KOPT-K1 (cell line): ENCODE measurements around the gene PTPRN2.

Experiments used
- H3K27ac ChIP-seq: fragments of 200-600 bp; sonication (generic); 2 replicates; pipeline ENCODE4 v1.5.1; 2016; ENCODE audit warnings: antibody characterized with exemption, mild to moderate bottlenecking, low read depth, low read length; ENCODE audit not compliant: poor library complexity, severe bottlenecking
- H3K36me3 ChIP-seq: fragments of 200-600 bp; sonication (generic); 2 replicates; pipeline ENCODE4 v1.5.1; 2017; ENCODE audit warnings: antibody characterized with exemption, mild to moderate bottlenecking, low read length, moderate library complexity; ENCODE audit not compliant: insufficient read depth
- H3K9me3 ChIP-seq: fragments of 200-600 bp; sonication (generic); 2 replicates; pipeline ENCODE4 v1.5.1; 2017; ENCODE audit warnings: antibody characterized with exemption, low read length, mild to moderate bottlenecking; ENCODE audit not compliant: insufficient read depth, poor library complexity, severe bottlenecking

Gene PTPRN2

DNA sequence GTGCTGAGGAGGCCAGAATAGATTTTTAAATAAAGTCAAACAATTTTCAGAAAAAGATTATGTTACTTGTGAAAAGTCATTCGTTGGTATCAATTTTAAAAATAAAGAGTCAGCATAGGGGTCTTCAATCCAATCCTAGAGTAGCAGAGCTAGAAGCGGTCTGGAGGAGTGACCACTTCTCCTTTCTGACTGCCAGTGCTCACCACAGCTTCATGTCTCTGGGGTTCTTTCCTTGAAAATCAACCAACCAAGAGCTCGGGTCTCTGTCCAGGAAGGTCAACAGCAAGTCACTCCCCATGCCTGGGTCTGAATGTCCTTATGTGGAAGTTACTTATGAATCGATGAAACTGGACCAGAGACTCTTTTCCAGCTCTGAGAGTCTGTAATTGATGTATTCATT, 14.3 kb downstream of the PTPRN2 start:
- Histone ChIP-seq H3K9me3 (no peaks in the 10 kb centered on the region), H3K27ac (no peak overlapping the region), H3K36me3 (no peaks in the 10 kb centered on the region)

DNA sequence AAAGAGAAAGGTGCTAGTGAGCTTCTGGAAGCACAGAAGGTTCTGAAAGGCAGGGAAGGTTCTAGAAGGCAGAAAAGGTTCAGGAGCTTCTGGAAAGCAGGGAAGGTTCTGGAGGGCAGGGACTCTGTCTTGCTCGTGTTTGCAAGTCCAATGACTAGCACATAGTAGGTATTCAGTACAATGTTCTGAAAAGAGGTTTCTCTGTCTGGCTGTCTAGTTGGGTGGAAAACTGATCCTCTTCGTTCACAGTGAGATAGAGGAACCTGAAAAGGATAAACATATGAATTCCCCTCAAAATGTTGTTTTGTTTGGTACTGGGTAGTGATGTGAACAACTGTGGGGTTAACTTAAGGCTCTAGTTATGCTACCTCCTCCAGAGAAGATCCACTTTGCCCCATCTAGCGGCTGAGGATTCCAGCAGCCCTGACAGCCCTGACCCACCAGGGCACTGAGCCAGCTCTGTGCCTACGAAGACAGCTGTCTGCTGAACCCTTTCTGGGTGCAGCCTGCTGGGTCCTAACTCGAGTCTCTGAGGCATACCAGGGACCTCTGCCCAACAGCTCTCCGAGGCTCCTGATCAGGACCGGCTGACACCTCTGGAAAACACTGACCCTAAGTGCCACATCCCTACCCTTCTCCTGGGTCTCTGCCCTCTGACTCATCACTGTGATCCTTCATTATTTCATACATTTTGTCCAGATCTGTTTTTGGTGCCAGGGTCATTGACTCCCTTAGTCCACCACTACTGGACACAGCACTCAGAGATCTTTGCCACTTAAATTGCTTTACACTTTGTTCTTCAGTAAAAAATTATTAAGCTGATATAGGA, 15.4 kb downstream of the PTPRN2 start:
- H3K36me3 ChIP-seq = no peaks in the 10 kb centered on the region
- H3K27ac ChIP-seq = no peak overlapping the region
- no peaks in the 10 kb centered on the region for H3K9me3 ChIP-seq

DNA sequence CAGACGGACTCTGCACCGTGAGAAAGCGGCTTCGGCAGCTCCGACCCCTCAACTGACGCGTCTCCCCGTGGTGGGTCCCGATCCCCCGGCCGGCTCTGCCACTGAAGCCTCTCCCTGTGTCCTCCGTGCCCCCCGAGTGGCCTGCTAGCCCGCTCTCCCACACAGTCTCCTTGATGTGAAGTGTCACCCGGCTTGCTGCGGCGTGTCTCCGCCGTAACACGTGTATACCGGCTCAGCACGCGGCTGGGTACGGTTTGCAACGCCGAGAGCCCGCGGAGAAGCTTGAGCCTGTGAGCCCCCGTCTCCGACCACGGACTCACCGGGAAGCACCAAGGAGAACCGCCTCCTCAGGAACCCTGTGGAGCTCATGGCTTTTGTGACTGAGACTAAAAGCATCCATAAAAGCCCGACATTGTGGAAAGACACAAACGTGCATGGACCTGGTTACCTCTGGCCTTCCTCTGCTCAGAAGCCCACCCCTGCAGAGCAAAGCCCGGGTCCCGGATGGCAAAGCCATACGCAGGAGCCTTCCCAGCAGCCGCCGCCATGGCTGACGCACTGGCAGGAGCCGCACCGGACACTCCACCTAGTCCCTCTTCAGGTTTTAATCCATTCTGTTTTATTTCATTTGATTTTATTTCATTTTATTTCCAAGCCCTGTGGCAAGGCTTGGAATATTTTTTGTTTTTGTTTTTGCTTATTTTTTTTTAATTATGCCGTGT, 17.0 kb downstream of the PTPRN2 start:
- Histone ChIP-seq H3K27ac (no peak overlapping the region), H3K9me3 (no peaks in the 10 kb centered on the region)

DNA sequence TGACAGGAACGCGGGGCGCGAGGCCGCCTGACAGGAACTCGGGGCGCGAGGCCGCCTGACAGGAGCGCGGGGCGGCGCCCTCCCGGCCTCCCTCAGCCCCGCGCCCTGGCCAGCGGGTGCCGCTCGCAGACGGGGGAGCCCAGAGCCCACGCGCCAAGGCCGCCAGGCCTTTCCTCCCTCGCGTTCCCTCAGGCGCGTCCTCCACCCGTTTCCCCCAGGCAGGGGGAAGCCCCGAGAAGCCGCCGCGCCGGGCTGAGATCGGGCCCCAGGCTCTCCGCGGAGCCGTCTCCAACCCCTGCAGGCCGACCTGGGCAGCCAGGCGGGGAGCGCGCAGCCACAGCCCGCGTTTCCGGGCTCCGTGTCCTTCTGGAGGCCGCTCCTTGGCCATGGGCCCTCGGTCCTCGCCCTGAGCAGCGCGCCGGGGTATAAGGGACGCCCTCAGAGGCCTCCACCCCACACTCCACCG, 17.7 kb downstream of the PTPRN2 start:
- Histone ChIP-seq H3K9me3 (no peaks in the 10 kb centered on the region), H3K36me3 (no peaks in the 10 kb centered on the region), H3K27ac (no peak overlapping the region)

More for the DNA sequence above, 17.0 kb downstream of the PTPRN2 start:
- H3K36me3 ChIP-seq = no peaks in the 10 kb centered on the region

DNA sequence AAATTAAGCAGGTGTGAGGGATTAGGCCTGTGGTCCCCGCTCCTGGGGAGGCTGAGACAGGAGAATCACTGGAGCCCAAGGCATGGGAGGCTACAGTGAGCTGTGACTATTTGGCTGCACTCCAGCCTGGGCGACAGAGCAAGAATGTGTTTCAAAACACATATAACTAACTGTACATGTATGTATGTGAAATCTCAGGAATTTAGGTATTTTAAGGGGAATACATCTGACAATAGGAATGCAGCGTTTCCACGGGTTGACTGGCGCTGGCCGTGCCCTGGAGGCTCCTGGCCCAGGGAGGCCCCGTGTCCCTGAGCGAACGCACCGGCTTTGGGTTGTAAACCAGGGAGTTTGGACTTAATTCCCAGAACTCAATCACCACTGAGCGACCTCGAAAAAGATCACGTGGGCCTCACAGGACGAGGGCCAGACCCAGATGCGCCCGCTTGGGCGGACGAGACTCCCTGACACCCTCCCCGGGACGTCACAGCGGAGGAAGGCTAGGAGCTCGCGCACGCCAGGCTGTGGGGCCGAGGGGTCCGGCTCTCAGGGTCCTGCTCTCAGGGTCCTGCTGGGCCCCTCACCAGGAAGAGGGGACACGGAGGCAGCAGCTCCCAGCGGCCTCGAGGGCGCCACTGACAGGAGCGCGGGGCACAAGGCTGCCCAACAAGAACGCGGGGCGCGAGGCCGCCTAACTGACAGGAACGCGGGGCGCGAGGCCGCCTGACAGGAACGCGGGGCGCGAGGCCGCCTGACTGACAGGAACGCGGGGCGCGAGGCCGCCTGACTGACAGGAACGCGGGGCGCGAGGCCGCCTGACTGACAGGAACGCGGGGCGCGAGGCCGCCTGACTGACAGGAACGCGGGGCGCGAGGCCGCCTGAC, 18.4 kb downstream of the PTPRN2 start:
- no peaks in the 10 kb centered on the region for H3K9me3 ChIP-seq
- no peaks in the 10 kb centered on the region for H3K36me3 ChIP-seq
- no peak overlapping the region for H3K27ac ChIP-seq

DNA sequence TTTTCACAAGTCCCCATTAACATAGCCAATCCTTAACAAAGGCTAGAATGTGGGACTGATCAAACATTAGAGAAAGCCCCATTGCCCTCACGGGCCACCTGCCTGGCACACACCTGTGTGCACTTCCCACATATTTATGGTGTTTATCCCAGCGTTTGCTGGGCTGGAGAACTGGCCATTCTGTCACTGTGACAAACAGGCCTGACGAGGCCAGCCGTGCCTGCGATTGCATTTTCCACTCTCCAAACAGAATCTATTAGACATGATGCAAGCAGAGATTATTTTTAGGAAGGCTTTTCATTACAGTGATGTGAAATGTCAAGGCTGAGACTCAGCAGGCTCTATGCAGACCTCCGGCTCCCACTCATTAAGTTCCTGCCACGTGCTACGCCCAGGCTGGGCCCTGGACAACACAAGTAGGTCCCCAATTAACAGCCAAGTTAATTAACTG, 20.4 kb downstream of the PTPRN2 start:
- Histone ChIP-seq H3K9me3 (no peaks in the 10 kb centered on the region), H3K36me3 (no peaks in the 10 kb centered on the region), H3K27ac (no peak overlapping the region)

DNA sequence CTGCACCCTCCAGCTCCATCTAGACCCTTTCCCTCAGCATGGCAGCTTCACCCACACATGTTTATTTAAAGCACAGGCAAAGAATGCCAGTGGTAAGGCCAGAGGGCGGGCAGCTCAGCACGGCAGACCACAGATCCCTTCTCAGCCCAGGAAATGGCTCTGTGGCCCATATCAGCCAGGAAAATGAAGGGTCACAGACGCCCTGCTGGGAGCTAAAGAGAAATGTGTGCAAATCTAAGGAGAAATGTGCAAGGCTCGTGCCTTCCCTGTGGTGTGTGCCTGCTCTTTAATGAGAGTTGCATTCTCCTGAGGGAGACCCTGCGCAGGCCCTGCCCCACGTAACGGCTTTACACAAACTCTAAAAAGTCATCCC, 23.0 kb downstream of the PTPRN2 start:
- H3K9me3 ChIP-seq = no peaks in the 10 kb centered on the region
- no peaks in the 10 kb centered on the region for H3K36me3 ChIP-seq
- no peak overlapping the region for H3K27ac ChIP-seq

DNA sequence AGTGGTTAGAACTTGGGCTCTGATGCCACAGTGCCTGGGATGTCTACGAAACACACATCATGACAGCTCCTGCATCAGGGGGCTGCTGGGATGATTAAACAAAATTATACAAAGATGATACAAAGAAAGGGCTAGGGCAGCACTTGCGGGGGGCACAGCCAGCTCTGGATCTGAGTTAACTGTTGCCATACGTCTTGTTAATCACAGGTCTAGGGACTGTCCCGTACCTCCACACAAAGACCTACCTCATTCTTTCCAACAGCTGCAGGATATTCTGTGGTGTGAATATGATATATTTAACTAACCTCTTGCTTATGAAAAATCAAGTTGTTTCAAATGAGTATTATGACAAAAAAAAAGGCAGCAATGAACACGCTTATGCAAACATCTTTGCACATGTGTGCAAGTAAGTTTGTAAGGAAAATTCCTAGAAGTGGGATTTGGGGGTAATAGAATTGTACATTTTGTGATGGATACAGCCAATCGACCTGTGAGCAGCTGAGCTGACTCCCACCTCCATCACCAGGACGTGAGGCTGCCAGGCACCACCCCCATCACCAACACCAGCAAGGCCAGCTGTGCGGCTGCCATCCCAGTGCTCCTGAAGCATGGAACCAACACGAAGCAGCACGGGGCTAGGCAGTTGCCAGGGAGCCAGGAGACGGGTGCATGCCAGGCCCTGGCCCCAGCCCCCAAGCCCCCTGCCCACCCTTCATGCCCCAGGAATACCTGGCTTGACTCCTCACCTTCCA, 23.5 kb downstream of the PTPRN2 start:
- Histone ChIP-seq H3K9me3 (no peaks in the 10 kb centered on the region), H3K27ac (no peak overlapping the region), H3K36me3 (no peaks in the 10 kb centered on the region)

DNA sequence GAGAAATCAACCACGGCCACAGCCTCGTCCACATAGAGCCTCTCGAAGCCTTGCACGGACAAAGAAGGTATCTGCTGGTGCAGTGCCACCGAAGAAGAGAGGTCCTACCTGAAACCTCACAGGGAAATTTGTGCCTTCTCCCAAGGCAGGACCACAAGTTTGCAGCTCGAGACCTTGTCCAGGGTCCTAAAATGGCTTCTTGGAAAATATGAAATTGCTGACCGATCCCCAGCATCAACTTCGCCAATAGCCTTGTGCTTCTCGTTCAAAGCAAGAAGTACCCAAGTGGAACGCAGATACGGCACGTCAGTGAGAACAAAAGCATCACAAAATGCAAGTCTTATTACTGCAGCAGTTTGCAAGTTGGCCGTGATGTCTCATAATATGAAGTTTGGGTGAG, 24.6 kb downstream of the PTPRN2 start:
- no peaks in the 10 kb centered on the region for H3K9me3 ChIP-seq
- H3K36me3 ChIP-seq = no peaks in the 10 kb centered on the region
- no peak overlapping the region for H3K27ac ChIP-seq

DNA sequence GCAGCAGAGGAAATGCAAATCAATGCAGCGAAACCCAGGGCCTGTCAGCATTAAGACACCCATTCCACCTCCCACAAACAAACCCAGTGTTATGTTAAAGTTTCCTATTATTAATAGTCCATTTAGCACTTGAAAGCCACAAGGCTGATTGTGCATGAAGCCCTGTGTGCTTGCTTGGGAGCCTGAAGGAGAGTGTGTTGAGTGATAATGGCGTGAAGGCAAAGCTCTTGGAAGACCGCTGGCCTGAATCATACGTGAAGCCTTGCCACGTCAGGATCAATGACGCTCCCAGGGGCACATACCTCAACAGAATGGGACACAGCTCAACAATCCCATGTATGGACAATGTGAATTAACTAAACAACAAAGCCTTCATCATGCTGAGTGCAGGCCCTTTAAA, 25.1 kb downstream of the PTPRN2 start:
- no peaks in the 10 kb centered on the region for H3K36me3 ChIP-seq
- no peak overlapping the region for H3K27ac ChIP-seq
- H3K9me3 ChIP-seq = peaks cover 2% of the 10 kb centered on the region

DNA sequence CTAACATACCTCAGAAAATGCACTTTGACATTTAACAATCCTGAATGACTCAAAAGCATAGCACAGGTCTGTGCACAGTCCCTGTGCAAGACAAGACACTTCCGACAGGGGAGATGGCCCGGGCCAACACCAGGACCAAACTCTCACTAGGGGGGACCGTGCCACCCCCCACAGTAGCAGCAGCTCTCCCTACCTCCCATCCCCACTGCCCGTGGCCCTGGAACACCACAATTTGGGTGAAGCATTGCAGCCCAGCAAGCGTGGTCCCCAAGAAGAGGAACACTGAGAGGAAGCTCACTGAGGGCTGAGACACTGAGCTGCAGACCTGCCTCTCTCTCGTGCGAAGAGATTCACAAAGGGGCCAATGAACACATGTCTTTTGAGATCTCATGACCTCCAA, 26.0 kb downstream of the PTPRN2 start:
- Histone ChIP-seq H3K36me3 (no peaks in the 10 kb centered on the region), H3K27ac (no peak overlapping the region), H3K9me3 (peaks cover 10% of the 10 kb centered on the region)

DNA sequence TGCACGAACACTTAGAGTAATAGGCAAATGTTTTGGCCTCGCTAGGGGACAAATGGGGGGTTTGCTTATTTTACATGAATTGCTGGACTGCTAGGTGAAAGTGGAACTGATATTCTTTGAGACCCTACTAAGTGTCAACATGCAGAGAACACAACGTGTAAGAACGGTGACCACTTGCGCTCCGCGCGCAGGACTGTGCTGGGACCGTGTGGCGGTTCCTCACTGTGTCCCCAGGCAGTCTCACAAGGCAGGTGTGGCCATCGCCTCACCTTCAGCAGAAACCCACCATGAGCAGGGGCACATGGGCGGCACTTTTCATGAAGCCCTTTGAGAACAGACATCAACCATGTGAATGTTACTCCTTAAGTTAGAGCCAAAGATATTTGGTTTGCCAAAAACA, 27.2 kb downstream of the PTPRN2 start:
- Histone ChIP-seq H3K27ac (no peak overlapping the region), H3K9me3 (peaks cover 12% of the 10 kb centered on the region), H3K36me3 (no peaks in the 10 kb centered on the region)

DNA sequence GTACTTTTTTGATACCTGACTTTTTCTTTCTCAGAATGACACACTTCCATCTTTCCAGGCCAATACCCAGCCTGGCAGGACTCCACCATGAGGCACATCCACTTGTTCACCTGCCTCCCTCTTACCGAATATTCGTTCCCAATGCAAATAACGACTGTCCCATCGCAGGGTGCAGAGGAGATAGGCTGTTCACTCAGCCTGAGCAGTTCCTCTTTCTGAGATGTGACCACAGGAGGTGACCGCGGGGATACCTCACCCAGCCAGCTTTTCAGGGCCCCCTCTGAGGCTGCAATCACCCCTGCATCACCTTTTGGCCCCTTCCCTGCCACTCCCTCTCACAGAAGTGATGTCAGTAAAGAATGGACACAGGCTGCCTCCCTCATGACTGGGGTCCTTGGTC, 28.3 kb downstream of the PTPRN2 start:
- H3K27ac ChIP-seq = no peak overlapping the region
- H3K9me3 ChIP-seq = peaks cover 12% of the 10 kb centered on the region
- H3K36me3 ChIP-seq = no peaks in the 10 kb centered on the region

DNA sequence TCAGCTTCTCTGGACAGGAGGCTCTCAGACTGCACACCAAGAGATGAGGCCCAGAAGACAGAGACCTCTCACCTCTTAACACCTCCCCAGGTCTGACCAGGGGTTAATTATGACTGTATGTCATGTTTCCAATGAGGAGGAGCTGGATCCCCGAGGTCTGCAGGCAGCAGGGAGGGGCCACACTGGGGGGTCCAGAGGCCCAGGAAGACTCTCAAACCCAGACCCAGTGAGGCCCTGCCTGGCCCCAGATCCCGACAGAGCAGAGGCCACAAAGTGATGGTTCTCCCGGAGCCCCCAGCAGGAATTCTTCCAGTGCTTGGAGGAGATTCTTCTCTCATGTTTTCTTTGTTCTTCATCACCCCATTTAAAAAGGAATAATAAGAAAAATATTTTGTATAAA, 28.8 kb downstream of the PTPRN2 start:
- no peak overlapping the region for H3K27ac ChIP-seq
- no peaks in the 10 kb centered on the region for H3K36me3 ChIP-seq
- peaks cover 12% of the 10 kb centered on the region for H3K9me3 ChIP-seq
